Natural killer cell (primary cell): Measurements from ENCODE around the gene LRRFIP2. TPM values are rescaled to one million over a fixed set of nuclear protein-coding genes. Genes with fewer than 3 reads are reported as not detected.

Experiments used
- ATAC-seq, 3 donors: fragments of 150-1000 bp in 2 of 3; fragments of 200-7000 bp in 1 of 3; cut with Tn5 transposase; 1 replicate in 1 of 3; 2 replicates in 2 of 3; pipeline ENCODE4 v1.10.0; 2021; ENCODE audit warnings: mild to moderate bottlenecking in 2 of 3, moderate library complexity in 2 of 3
- DNase-seq, 2 donors: peaks; one replicate each; pipeline versions ENCODE4 v3.0.0 to v3.0.0-alpha.2; 2013 to 2021; ENCODE audit warnings: mixed read lengths in 1 of 2
- H3K27ac ChIP-seq: one replicate; pipeline ENCODE4 v1.5.1; 2013; ENCODE audit warnings: mild to moderate bottlenecking, low read length
- H3K27me3 ChIP-seq: one replicate; pipeline ENCODE4 v1.6.1; 2013; ENCODE audit warnings: low read length; ENCODE audit not compliant: control insufficient read depth, insufficient read depth
- H3K36me3 ChIP-seq: one replicate; pipeline ENCODE4 v1.6.1; 2013; ENCODE audit warnings: low read length; ENCODE audit not compliant: control insufficient read depth, insufficient read depth
- H3K4me1 ChIP-seq: one replicate; pipeline ENCODE4 v1.6.1; 2013; ENCODE audit warnings: low read length; ENCODE audit not compliant: control insufficient read depth, insufficient read depth
- H3K4me3 ChIP-seq: one replicate; pipeline ENCODE4 v1.5.1; 2013; ENCODE audit warnings: low read length
- H3K9me3 ChIP-seq: one replicate; pipeline ENCODE4 v1.6.1; 2013; ENCODE audit warnings: low read length; ENCODE audit not compliant: control insufficient read depth, insufficient read depth
- H3K27ac Mint-ChIP-seq, 2 donors: one replicate each; pipeline ENCODE4 v1.8.0; 2022; ENCODE audit warnings: mild to moderate bottlenecking in 2 of 2, mixed read lengths in 2 of 2, moderate library complexity in 1 of 2
- H3K27me3 Mint-ChIP-seq, 2 donors: one replicate each; pipeline ENCODE4 v1.8.0; 2022; ENCODE audit warnings: low read depth in 2 of 2, mixed read lengths in 2 of 2
- H3K36me3 Mint-ChIP-seq: one replicate; pipeline ENCODE4 v1.8.0; 2022; ENCODE audit warnings: mixed read lengths
- H3K4me1 Mint-ChIP-seq, 2 donors: one replicate each; pipeline ENCODE4 v1.8.0; 2022; ENCODE audit warnings: mixed read lengths in 2 of 2
- H3K4me3 Mint-ChIP-seq: one replicate; pipeline ENCODE4 v1.8.0; 2022; ENCODE audit warnings: mild to moderate bottlenecking, moderate library complexity, mixed read lengths
- H3K9me3 Mint-ChIP-seq, 2 donors: one replicate each; pipeline ENCODE4 v1.8.0; 2022; ENCODE audit warnings: mixed read lengths in 2 of 2
- WGBS: methylation state at CpG from one replicate; pipeline ENCODE4 v1.1.7; 2013; ENCODE audit warnings: missing lambda C conversion rate; ENCODE audit not compliant: insufficient coverage; 5-methylcytosine and 5-hydroxymethylcytosine counted together
- intact Hi-C: fragments of 100-400 bp; cut with micrococcal nuclease; formaldehyde crosslinking; loops from one replicate; pipeline ENCODE4 v1.14.2; 2022
- total RNA-seq, 4 donors: library from RNA; stranded (reverse); fragments of 120-200 nt in 1 of 4; gene quantifications; one replicate each; pipeline versions ENCODE4 v1.2.3 to v1.2.4, GENCODE V29; 2013 to 2022
- TF ChIP-seq, protein P1 (sequence below): fragments of 200-600 bp; IDR thresholded peaks from one replicate; pipeline ENCODE4 v1.8.0; 2022; ENCODE audit warnings: antibody characterized with exemption

Gene LRRFIP2
- total RNA-seq, 3 donors from 2014 or later (not counting 1 experiment from before 2014, with no cell fraction given) = 49.0 to 86.1 (median 66.0) TPM

DNA sequence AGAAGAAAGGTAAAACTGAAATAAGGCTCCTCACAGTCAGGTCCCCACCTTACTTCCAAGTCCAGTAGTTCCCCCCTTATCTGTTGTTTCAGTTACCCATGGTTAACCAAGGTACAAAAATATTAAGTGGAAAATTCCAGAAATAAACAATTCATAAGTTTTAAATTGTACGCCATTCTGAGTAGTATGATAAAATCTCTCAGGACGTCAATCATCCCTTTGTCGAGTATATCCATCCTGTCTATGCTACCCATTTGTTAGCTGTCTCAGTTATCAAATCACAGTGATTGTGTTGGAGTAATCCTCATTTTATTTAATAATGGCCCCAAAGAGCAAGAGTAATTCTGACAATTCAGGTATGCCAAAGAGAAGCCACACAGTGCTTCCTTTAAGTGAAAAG lies 43.9 kb downstream of the LRRFIP2 start:
- Mint-ChIP-seq H3K27me3 (no peaks in the 10 kb centered on the region), H3K36me3 (no peaks in the 10 kb centered on the region), H3K4me1 (peaks cover 15 to 18% of the 10 kb centered on the region in 2 donors), H3K9me3 (no peaks in the 10 kb centered on the region), H3K4me3 (no peak overlapping the region), H3K27ac (peak overlapping the region in 1 of 2 donors; percentile 8)
- no peaks in the 10 kb centered on the region for H3K9me3 ChIP-seq
- no peaks in the 10 kb centered on the region for H3K27me3 ChIP-seq
- no peak overlapping the region for H3K4me3 ChIP-seq
- no peaks in the 10 kb centered on the region for H3K4me1 ChIP-seq
- no peak overlapping the region for H3K27ac ChIP-seq
- intact Hi-C loops = no loop called here
- DNase-seq (no peak), ATAC-seq (no peak)
- TF ChIP-seq, protein P1, sequence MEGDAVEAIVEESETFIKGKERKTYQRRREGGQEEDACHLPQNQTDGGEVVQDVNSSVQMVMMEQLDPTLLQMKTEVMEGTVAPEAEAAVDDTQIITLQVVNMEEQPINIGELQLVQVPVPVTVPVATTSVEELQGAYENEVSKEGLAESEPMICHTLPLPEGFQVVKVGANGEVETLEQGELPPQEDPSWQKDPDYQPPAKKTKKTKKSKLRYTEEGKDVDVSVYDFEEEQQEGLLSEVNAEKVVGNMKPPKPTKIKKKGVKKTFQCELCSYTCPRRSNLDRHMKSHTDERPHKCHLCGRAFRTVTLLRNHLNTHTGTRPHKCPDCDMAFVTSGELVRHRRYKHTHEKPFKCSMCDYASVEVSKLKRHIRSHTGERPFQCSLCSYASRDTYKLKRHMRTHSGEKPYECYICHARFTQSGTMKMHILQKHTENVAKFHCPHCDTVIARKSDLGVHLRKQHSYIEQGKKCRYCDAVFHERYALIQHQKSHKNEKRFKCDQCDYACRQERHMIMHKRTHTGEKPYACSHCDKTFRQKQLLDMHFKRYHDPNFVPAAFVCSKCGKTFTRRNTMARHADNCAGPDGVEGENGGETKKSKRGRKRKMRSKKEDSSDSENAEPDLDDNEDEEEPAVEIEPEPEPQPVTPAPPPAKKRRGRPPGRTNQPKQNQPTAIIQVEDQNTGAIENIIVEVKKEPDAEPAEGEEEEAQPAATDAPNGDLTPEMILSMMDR = no peak
- 100% methylated on average over 2 of the region's 3 CpGs for WGBS
- peaks cover 3% of the 10 kb centered on the region for H3K36me3 ChIP-seq

DNA sequence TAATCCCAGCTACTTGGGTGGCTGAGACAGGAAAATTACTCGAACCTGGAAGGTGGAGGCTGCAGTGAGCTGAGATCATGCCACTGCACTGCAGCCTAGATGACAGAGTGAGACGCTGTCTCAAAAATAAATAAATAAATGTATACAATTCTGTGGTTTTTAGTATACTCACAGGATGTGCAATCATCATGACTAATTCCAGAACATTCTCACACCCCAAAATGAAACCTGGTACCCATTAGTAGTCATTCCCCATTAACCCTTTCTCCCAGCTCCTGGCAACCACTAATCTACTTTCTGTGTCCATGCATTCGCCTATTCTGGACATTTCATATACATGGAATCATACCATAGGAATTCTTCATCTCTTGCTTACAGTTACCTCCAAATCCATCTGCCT lies 44.5 kb downstream of the LRRFIP2 start:
- peak overlapping the region in 1 of 2 donors; percentile 43 for H3K27ac Mint-ChIP-seq
- H3K9me3 ChIP-seq = no peaks in the 10 kb centered on the region
- no peak overlapping the region for H3K4me3 Mint-ChIP-seq
- H3K9me3 Mint-ChIP-seq = no peaks in the 10 kb centered on the region
- H3K27ac ChIP-seq = no peak overlapping the region
- intact Hi-C loops = no loop called here
- peaks cover 3% of the 10 kb centered on the region for H3K36me3 ChIP-seq
- H3K27me3 Mint-ChIP-seq = no peaks in the 10 kb centered on the region
- DNase-seq = no peak
- no peak overlapping the region for H3K4me3 ChIP-seq
- H3K4me1 ChIP-seq = no peaks in the 10 kb centered on the region
- peak in 2 of 3 donors; percentile 35 to 38 for ATAC-seq
- H3K4me1 Mint-ChIP-seq = peaks cover 15 to 18% of the 10 kb centered on the region in 2 donors
- H3K36me3 Mint-ChIP-seq = no peaks in the 10 kb centered on the region
- TF ChIP-seq, protein P1 = no peak
- no peaks in the 10 kb centered on the region for H3K27me3 ChIP-seq
- 84% methylated on average over 3 of the region's 3 CpGs for WGBS

DNA sequence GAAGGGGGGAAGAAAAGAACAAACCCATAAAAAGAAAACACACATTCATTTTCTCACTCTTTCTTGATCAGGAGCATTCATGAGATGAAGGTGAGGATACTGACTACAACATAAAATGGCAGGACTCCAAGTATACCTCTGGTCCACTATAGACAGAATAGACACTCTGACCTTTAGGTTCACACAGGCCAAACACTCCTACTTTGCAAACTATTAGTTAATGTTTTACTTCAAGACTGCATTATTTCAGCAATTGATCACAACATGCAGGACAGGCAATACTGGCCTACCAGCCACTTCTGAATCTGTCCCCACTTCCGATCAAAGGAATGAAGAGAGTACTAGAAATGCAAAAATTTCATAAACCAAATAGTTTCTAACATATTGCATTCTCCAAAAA lies 47.0 kb downstream of the LRRFIP2 start:
- ATAC-seq (no peak), DNase-seq (no peak)
- Mint-ChIP-seq H3K9me3 (no peaks in the 10 kb centered on the region), H3K4me1 (peaks cover 15 to 18% of the 10 kb centered on the region in 2 donors), H3K36me3 (no peaks in the 10 kb centered on the region), H3K27me3 (no peaks in the 10 kb centered on the region), H3K27ac (no peak overlapping the region), H3K4me3 (no peak overlapping the region)
- 80% methylated on average over 1 of the region's 1 CpG for WGBS
- Histone ChIP-seq H3K4me1 (no peaks in the 10 kb centered on the region), H3K27me3 (no peaks in the 10 kb centered on the region), H3K36me3 (peaks cover 3% of the 10 kb centered on the region), H3K27ac (no peak overlapping the region), H3K4me3 (no peak overlapping the region), H3K9me3 (no peaks in the 10 kb centered on the region)
- TF ChIP-seq, protein P1 = no peak
- intact Hi-C loops = no loop called here

DNA sequence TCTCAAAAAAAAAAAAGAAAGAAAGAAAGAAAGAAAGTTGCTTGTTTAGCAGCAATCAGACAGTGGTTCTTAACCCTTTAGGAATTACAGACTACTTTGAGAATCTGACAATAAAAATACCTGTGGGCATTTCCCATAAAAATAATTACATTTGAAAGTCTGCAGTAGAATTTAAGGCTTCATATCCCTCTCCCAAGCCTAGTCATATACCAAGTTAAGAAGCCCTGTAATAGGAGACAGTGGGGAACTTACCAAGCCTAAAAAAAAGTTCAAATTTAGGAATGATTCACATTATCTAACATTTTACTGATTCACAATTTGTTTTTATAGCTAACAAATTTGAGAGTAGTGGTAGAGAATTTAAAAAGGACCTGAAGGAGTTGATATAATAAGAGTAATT lies 47.5 kb downstream of the LRRFIP2 start:
- Mint-ChIP-seq H3K27ac (no peak overlapping the region), H3K27me3 (no peaks in the 10 kb centered on the region), H3K9me3 (no peaks in the 10 kb centered on the region), H3K36me3 (no peaks in the 10 kb centered on the region), H3K4me3 (no peak overlapping the region), H3K4me1 (peaks cover 15 to 18% of the 10 kb centered on the region in 2 donors)
- Histone ChIP-seq H3K4me1 (no peaks in the 10 kb centered on the region), H3K36me3 (peaks cover 3% of the 10 kb centered on the region), H3K27me3 (no peaks in the 10 kb centered on the region), H3K27ac (no peak overlapping the region), H3K9me3 (no peaks in the 10 kb centered on the region), H3K4me3 (no peak overlapping the region)
- DNase-seq (no peak), ATAC-seq (no peak)
- intact Hi-C loops = no loop called here
- TF ChIP-seq, protein P1 = no peak
